A549 (cell line): ENCODE measurements around the gene ZSCAN12. TPM values are rescaled to one million over a fixed set of nuclear protein-coding genes. Genes with fewer than 3 reads are reported as not detected.

Source experiments
- ATAC-seq, 2 experiments: fragments of 200-7000 bp in 1 of 2; fragments of >200 bp in 1 of 2; cut with Nextera tagmentation in 1 of 2; cut with Tn5 transposase in 1 of 2; 3 replicates each; pipeline versions ENCODE4 v1.8.0 to v1.9.1; 2018 to 2020; ENCODE audit warnings: mild to moderate bottlenecking in 1 of 2, moderate library complexity in 1 of 2
- CTCF ChIA-PET: fragments of 300-600 bp; sonication (Branson Sonifier 250); formaldehyde crosslinking; extraction: SDS; loops from one replicate; lab custom pipeline; 2021; ENCODE audit warnings: antibody characterized with exemption, inconsistent platforms; lab: Yijun Ruan, JAX
- POLR2A ChIA-PET: fragments of 350-600 bp; formaldehyde crosslinking; extraction: SDS; loops from one replicate; lab custom pipeline; 2021; ENCODE audit warnings: antibody characterized with exemption, inconsistent platforms; lab: Yijun Ruan, JAX
- DNase-seq, 2 experiments: peaks; one replicate each; pipeline versions ENCODE4 v3.0.0 to v3.0.0-alpha.2; 2011 to 2016; ENCODE audit warnings: low read depth in 1 of 2, low spot score in 1 of 2
- FAIRE-seq: peaks from 2 replicates; lab custom pipeline; 2011; peaks lifted over from hg19 to GRCh38; lab: Jason Lieb, UNC
- H3K27ac ChIP-seq, 2 experiments: fragments of >200 bp; sonication (Bioruptor Twin); formaldehyde crosslinking; 3 replicates each; pipeline ENCODE4 v1.5.1; 2016 to 2017
- H3K4me1 ChIP-seq: fragments of >200 bp; sonication (Bioruptor Twin); formaldehyde crosslinking; 3 replicates; pipeline ENCODE4 v1.6.1; 2016
- H3K4me2 ChIP-seq: fragments of >200 bp; sonication (Bioruptor Twin); formaldehyde crosslinking; 3 replicates; pipeline ENCODE4 v1.6.1; 2016
- H3K4me3 ChIP-seq: fragments of >200 bp; sonication (Bioruptor Twin); formaldehyde crosslinking; 3 replicates; pipeline ENCODE4 v1.5.1; 2016
- H3K9me3 ChIP-seq: fragments of >200 bp; sonication (Bioruptor Twin); formaldehyde crosslinking; 3 replicates; pipeline ENCODE4 v1.6.1; 2016
- BHLHE40 ChIP-seq: IDR thresholded peaks from 2 replicates; pipeline ENCODE4 v1.6.1; 2012; ENCODE audit warnings: low read depth, low read length, inconsistent platforms
- CBX2 ChIP-seq: fragments of 200-600 bp; sonication (generic); IDR thresholded peaks from 2 replicates; pipeline ENCODE4 v1.6.1; 2016; ENCODE audit warnings: low read depth, mild to moderate bottlenecking, borderline replicate concordance
- CBX8 ChIP-seq: fragments of 200-600 bp; sonication (generic); IDR thresholded peaks from 2 replicates; pipeline ENCODE4 v1.6.1; 2016
- EHF ChIP-seq: fragments of 250-450 bp; sonication (Bioruptor Pico); IDR thresholded peaks from 2 replicates; pipeline ENCODE4 v1.5.0; 2020; ENCODE audit warnings: mild to moderate bottlenecking
- EP300 ChIP-seq, 2 experiments: fragments of >200 bp; sonication (Bioruptor Twin); formaldehyde crosslinking; IDR thresholded peaks; 2 replicates in 1 of 2; 3 replicates in 1 of 2; pipeline ENCODE4 v1.6.1; 2016 to 2017
- ESRRA ChIP-seq: fragments of 150-350 bp; IDR thresholded peaks from 2 replicates; pipeline ENCODE4 v1.6.1; 2014; ENCODE audit warnings: mild to moderate bottlenecking, low read length, borderline replicate concordance
- FOSL2 ChIP-seq, 2 experiments: fragments of 450-650 bp in 1 of 2; fragments of >200 bp in 1 of 2; sonication (Bioruptor Twin) in 1 of 2; formaldehyde crosslinking; IDR thresholded peaks; 2 replicates each; pipeline versions ENCODE4 v1.5.0 to v1.6.1; 2016 to 2020; ENCODE audit warnings: mild to moderate bottlenecking in 1 of 2, moderate library complexity in 1 of 2
- FOXS1 ChIP-seq: fragments of 250-450 bp; sonication (Bioruptor Pico); IDR thresholded peaks from 2 replicates; pipeline ENCODE4 v1.5.0; 2020; ENCODE audit warnings: mild to moderate bottlenecking, moderate library complexity
- GATA3 ChIP-seq: IDR thresholded peaks from 2 replicates; pipeline ENCODE4 v1.6.1; 2012; ENCODE audit warnings: borderline replicate concordance
- HDAC2 ChIP-seq: fragments of 200-600 bp; sonication (generic); IDR thresholded peaks from 2 replicates; pipeline ENCODE4 v1.6.1; 2016
- HOXA7 ChIP-seq: fragments of 250-450 bp; sonication (Bioruptor Pico); IDR thresholded peaks from 2 replicates; pipeline ENCODE4 v1.5.0; 2020; ENCODE audit warnings: mild to moderate bottlenecking, moderate library complexity
- HOXB13 ChIP-seq: fragments of 250-450 bp; sonication (Bioruptor Pico); IDR thresholded peaks from 2 replicates; pipeline ENCODE4 v1.5.0; 2020; ENCODE audit warnings: low read depth, mild to moderate bottlenecking, moderate library complexity
- HOXB5 ChIP-seq: fragments of 250-450 bp; sonication (Bioruptor Pico); IDR thresholded peaks from 2 replicates; pipeline ENCODE4 v1.5.0; 2020; ENCODE audit warnings: mild to moderate bottlenecking, moderate library complexity
- MAFK ChIP-seq: fragments of 450-650 bp; IDR thresholded peaks from 2 replicates; pipeline ENCODE4 v1.6.1; 2014; ENCODE audit not compliant: partially characterized antibody
- MAZ ChIP-seq: fragments of 150-350 bp; IDR thresholded peaks from 2 replicates; pipeline ENCODE4 v1.6.1; 2014; ENCODE audit warnings: antibody characterized with exemption, low read depth, low read length, borderline replicate concordance
- MYC ChIP-seq: IDR thresholded peaks from 2 replicates; pipeline ENCODE4 v1.6.1; 2012; ENCODE audit warnings: mild to moderate bottlenecking, inconsistent platforms, low read length, improper control_type of control experiment, borderline replicate concordance
- NPAS2 ChIP-seq: fragments of 250-450 bp; sonication (Bioruptor Pico); IDR thresholded peaks from 2 replicates; pipeline ENCODE4 v1.8.0; 2022; ENCODE audit warnings: mild to moderate bottlenecking, moderate library complexity, borderline replicate concordance
- POLR2AphosphoS2 ChIP-seq: conservative IDR thresholded peaks from 2 replicates; pipeline ENCODE4 v1.6.1; 2012; ENCODE audit warnings: low read length, improper control_type of control experiment, inconsistent platforms
- RARB ChIP-seq: fragments of 250-450 bp; sonication (Bioruptor Pico); IDR thresholded peaks from 2 replicates; pipeline ENCODE4 v1.8.0; 2021; ENCODE audit warnings: mild to moderate bottlenecking, moderate library complexity
- SMC3 ChIP-seq: fragments of >200 bp; sonication (Bioruptor Twin); formaldehyde crosslinking; IDR thresholded peaks from 3 replicates; pipeline ENCODE4 v1.6.1; 2018; ENCODE audit warnings: inconsistent platforms
- SREBF2 ChIP-seq: fragments of 450-650 bp; IDR thresholded peaks from 2 replicates; pipeline ENCODE4 v1.6.1; 2014; ENCODE audit warnings: mild to moderate bottlenecking, moderate library complexity
- ZC3H11A ChIP-seq: fragments of 450-650 bp; IDR thresholded peaks from 2 replicates; pipeline ENCODE4 v1.6.1; 2014; ENCODE audit warnings: antibody characterized with exemption, mild to moderate bottlenecking
- WGBS: methylation state at CpG from one replicate; pipeline ENCODE4 v1.1.6; 2017; ENCODE audit errors: missing lambda C conversion rate; 5-methylcytosine and 5-hydroxymethylcytosine counted together
- polyA plus RNA-seq, 4 experiments: library from polyadenylated mRNA; depleted of rRNA in 3 of 4; stranded (reverse); fragments of >200 nt; fragmentation: RNase III in 1 of 4; extraction: RNeasy Plus Mini Kit Qiagen cat#74134 plus additional on column Dnase treatment in 1 of 4; gene quantifications; 2 replicates in 3 of 4; 3 replicates in 1 of 4; pipeline ENCODE4 v1.2.3, GENCODE V29; 2011 to 2017
- TF ChIP-seq, protein P1 (sequence below): fragments of >200 bp; sonication (Bioruptor Twin); formaldehyde crosslinking; IDR thresholded peaks from 3 replicates; pipeline ENCODE4 v1.6.1; 2016
- TF ChIP-seq, protein P2 (sequence below): IDR thresholded peaks from 2 replicates; pipeline ENCODE4 v1.6.1; 2012
- TF ChIP-seq, protein P3 (sequence below): fragments of >200 bp; sonication (Bioruptor Twin); formaldehyde crosslinking; IDR thresholded peaks from 3 replicates; pipeline ENCODE4 v1.5.1; 2016
- TF ChIP-seq, protein P4 (sequence below): IDR thresholded peaks from 2 replicates; pipeline ENCODE4 v1.6.1; 2012; ENCODE audit warnings: low read depth, borderline replicate concordance
- TF ChIP-seq, protein P5 (sequence below): fragments of 250-450 bp; sonication (Bioruptor Pico); IDR thresholded peaks from 2 replicates; pipeline ENCODE4 v1.5.0; 2020; ENCODE audit warnings: low read depth, mild to moderate bottlenecking, moderate library complexity
- TF ChIP-seq, protein P6 (sequence below): fragments of 450-650 bp; IDR thresholded peaks from 2 replicates; pipeline ENCODE4 v1.6.1; 2014; ENCODE audit warnings: antibody characterized with exemption

ZSCAN12 gene
- polyA plus RNA-seq, 2 of the 4 experiments (the other 2 are of a cell fraction), result 1.9 to 3.3 TPM

DNA sequence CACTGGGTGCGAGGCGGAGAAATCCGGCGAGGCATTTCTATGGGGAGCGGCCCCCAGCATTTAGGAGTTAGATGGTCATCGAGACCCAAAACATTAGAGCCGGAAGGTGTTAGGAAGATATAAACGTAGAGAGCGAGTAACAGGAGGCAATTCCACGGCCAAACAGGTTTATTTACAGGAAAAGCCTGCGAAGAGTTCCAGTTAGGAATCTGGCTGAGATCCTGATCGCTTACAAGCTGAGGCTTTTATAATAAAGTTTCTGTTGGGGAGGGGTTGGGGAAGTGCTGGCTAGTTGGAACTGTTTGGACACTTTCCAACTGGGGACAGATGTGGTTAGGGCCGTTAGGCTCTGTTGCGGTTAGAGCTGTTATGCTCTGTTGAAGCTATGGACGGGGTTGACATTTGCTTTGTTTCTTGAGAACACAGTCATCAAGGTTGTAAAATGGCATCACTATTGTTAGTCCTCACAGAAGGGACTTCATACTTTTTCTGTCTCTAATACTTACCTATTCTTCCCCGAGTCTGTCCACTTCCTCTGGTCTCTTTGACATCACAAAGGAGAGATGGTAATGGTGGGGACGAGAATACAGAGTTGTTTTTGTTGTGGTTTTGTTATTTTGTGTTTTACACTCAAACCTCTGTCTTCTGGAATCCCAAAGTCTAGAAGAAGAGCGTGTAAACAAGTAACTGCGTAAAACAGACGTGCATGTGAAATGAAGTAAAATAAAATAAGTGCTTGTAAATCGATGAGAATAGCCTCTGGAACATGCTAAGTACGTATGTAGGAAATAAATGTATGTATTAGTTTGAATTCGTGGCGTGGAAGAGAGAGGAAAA is 63.0 kb downstream of the ZSCAN12 start:
- Histone ChIP-seq H3K4me2 (peak overlapping the region; percentile 89), H3K4me3 (peak overlapping the region; percentile 77), H3K4me1 (peaks cover 6% of the 10 kb centered on the region; the same call in 1 of the 3 replicates), H3K27ac (peak overlapping the region; percentile 87 to 97), H3K9me3 (peaks cover 4% of the 10 kb centered on the region; the same call in 2 of the 3 replicates)
- POLR2A ChIA-PET, result interaction anchor here (0.6 to 2.3 kb wide), 13 partner anchors 12 to 443 kb away, joined by 3 to 14 read pairs (median 7); partner anchors contain the start of genes PGBD1, ZKSCAN3, ZKSCAN4 and ZKSCAN8
- WGBS, result 27% methylated on average over 24 of the region's 24 CpGs
- TF ChIP-seq GATA3, result no peak
- no peak for TF ChIP-seq SMC3
- TF ChIP-seq MYC, result no peak
- TF ChIP-seq MAFK, result no peak
- TF ChIP-seq POLR2AphosphoS2, result no peak
- TF ChIP-seq ESRRA, result no peak
- no peak for TF ChIP-seq SREBF2
- TF ChIP-seq, protein P1, sequence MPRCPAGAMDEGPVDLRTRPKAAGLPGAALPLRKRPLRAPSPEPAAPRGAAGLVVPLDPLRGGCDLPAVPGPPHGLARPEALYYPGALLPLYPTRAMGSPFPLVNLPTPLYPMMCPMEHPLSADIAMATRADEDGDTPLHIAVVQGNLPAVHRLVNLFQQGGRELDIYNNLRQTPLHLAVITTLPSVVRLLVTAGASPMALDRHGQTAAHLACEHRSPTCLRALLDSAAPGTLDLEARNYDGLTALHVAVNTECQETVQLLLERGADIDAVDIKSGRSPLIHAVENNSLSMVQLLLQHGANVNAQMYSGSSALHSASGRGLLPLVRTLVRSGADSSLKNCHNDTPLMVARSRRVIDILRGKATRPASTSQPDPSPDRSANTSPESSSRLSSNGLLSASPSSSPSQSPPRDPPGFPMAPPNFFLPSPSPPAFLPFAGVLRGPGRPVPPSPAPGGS, result no peak
- TF ChIP-seq HOXA7 (CRISPR knock-in tag), result no peak
- TF ChIP-seq HOXB5 (CRISPR knock-in tag), result no peak
- no peak for TF ChIP-seq HDAC2
- no peak for TF ChIP-seq FOSL2 (IDR thresholded peaks at IDR 0.05)
- no peak for TF ChIP-seq FOSL2 (CRISPR knock-in tag; IDR thresholded peaks at IDR 0.05)
- TF ChIP-seq, protein P2, sequence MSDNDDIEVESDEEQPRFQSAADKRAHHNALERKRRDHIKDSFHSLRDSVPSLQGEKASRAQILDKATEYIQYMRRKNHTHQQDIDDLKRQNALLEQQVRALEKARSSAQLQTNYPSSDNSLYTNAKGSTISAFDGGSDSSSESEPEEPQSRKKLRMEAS, result no peak
- TF ChIP-seq CBX2, result no peak
- FAIRE-seq, result no peak
- peak in 1 of 2 experiments; percentile 27; a peak in 3 of 6 replicates for ATAC-seq
- no peak for DNase-seq
- CTCF ChIA-PET, result interaction anchor here (0.7 to 1.1 kb wide), 2 partner anchors 19 to 20 kb away, joined by 3 to 5 read pairs; no protein-coding TSS in a partner anchor

DNA sequence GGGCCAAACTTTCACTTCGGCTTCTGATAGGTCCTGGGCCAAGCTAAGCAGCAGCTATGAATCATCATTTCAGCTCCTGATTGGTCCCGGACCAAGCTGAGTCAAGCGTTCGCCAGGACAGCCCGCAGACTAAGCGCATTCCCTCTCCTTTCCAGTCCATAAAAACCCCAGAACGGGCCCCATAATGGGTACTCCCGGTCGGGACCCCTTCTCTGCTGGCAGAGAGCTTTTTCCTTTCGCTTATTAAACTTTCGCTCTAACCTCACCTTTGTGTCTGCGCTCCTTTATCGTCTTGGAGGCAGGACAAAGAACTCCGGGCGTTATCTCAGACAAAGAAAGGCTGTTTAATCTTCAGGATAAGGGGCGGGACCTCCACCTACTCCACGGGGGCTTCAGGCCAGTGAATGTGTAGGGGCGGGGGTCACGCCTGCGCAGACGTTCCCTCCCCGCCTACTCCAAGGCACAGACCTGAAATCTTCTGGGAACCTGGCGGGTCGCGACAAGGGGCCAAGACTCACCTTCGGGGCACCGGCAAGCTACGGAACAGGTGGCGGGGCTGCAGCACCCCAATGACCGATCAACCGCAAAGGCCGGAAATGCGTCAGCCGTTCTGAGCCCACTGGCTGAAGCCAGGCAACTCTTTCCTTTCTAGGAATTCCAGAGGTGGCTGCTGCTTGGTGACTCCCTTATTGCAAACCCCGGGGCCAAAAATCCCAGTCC is 63.8 kb downstream of the ZSCAN12 start, which contains the start of gene ZSCAN31:
TSS of gene ZSCAN31 (minus strand) at position 585 of the 720 bp plus-strand sequence. CDS start 6,465 bp downstream, outside the sequence.
- 0% methylated on average over 13 of the region's 35 CpGs for WGBS
- Histone ChIP-seq H3K27ac (peak within 1 kb of the TSS; percentile 87 to 97), H3K4me3 (peak within 1 kb of the TSS; percentile 77), H3K4me1 (peaks cover 6% of the 10 kb centered on the region; the same call in 1 of the 3 replicates), H3K4me2 (peak within 1 kb of the TSS; percentile 89), H3K9me3 (peaks cover 4% of the 10 kb centered on the region; the same call in 2 of the 3 replicates)
- peak; percentile 81 to 94 for DNase-seq
- ATAC-seq, result peak; percentile 97 to 99
- POLR2A ChIA-PET, result interaction anchor here (0.5 to 2.3 kb wide), 17 partner anchors 12 to 442 kb away, joined by 3 to 14 read pairs (median 5); partner anchors contain the start of genes PGBD1, ZKSCAN3, ZKSCAN4 and ZKSCAN8
- CTCF ChIA-PET, result interaction anchor here (0.9 to 1.1 kb wide), 2 partner anchors 20 to 54 kb away, joined by 3 to 5 read pairs; partner anchors contain the start of gene PGBD1
- no peak for FAIRE-seq
- TF ChIP-seq BHLHE40 (no peak), EP300 (IDR thresholded peaks at IDR 0.05) (no peak), NPAS2 (no peak), HOXB13 (CRISPR knock-in tag) (no peak), ZC3H11A (no peak), RARB (CRISPR knock-in tag) (0 out of 2 replicates have a peak, but pooled peaks have one; percentile 30), EHF (no peak), HOXB5 (CRISPR knock-in tag) (no peak), CBX8 (no peak), MAFK (peak; percentile 29), MAZ (no peak), FOXS1 (no peak), CBX2 (no peak)
- TF ChIP-seq, protein P3, sequence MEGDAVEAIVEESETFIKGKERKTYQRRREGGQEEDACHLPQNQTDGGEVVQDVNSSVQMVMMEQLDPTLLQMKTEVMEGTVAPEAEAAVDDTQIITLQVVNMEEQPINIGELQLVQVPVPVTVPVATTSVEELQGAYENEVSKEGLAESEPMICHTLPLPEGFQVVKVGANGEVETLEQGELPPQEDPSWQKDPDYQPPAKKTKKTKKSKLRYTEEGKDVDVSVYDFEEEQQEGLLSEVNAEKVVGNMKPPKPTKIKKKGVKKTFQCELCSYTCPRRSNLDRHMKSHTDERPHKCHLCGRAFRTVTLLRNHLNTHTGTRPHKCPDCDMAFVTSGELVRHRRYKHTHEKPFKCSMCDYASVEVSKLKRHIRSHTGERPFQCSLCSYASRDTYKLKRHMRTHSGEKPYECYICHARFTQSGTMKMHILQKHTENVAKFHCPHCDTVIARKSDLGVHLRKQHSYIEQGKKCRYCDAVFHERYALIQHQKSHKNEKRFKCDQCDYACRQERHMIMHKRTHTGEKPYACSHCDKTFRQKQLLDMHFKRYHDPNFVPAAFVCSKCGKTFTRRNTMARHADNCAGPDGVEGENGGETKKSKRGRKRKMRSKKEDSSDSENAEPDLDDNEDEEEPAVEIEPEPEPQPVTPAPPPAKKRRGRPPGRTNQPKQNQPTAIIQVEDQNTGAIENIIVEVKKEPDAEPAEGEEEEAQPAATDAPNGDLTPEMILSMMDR, result no peak
- TF ChIP-seq, protein P4, sequence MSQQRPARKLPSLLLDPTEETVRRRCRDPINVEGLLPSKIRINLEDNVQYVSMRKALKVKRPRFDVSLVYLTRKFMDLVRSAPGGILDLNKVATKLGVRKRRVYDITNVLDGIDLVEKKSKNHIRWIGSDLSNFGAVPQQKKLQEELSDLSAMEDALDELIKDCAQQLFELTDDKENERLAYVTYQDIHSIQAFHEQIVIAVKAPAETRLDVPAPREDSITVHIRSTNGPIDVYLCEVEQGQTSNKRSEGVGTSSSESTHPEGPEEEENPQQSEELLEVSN, result no peak
- TF ChIP-seq, protein P5, sequence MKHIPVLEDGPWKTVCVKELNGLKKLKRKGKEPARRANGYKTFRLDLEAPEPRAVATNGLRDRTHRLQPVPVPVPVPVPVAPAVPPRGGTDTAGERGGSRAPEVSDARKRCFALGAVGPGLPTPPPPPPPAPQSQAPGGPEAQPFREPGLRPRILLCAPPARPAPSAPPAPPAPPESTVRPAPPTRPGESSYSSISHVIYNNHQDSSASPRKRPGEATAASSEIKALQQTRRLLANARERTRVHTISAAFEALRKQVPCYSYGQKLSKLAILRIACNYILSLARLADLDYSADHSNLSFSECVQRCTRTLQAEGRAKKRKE (CRISPR knock-in tag), result no peak
- TF ChIP-seq, protein P2, result no peak
- TF ChIP-seq, protein P6, sequence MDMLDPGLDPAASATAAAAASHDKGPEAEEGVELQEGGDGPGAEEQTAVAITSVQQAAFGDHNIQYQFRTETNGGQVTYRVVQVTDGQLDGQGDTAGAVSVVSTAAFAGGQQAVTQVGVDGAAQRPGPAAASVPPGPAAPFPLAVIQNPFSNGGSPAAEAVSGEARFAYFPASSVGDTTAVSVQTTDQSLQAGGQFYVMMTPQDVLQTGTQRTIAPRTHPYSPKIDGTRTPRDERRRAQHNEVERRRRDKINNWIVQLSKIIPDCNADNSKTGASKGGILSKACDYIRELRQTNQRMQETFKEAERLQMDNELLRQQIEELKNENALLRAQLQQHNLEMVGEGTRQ, result no peak
